CD4-positive, alpha-beta T cell treated with Interleukin-6 at 100 ng/mL for 8 hours (primary cell): ENCODE data around the gene GMDS.

Experiments
- DNase-seq: peaks from one replicate; pipeline ENCODE4 v3.0.0-alpha.2; 2020; ENCODE audit warnings: mixed read lengths, low spot score

GMDS gene

GRCh38 chr6:1832844-1833787, 412.3 kb downstream of the GMDS start:
- no peak for DNase-seq

- no peak for DNase-seq
These were observed 413.0 kb downstream of the GMDS start for GRCh38 chr6:1832358-1832757.

DNA sequence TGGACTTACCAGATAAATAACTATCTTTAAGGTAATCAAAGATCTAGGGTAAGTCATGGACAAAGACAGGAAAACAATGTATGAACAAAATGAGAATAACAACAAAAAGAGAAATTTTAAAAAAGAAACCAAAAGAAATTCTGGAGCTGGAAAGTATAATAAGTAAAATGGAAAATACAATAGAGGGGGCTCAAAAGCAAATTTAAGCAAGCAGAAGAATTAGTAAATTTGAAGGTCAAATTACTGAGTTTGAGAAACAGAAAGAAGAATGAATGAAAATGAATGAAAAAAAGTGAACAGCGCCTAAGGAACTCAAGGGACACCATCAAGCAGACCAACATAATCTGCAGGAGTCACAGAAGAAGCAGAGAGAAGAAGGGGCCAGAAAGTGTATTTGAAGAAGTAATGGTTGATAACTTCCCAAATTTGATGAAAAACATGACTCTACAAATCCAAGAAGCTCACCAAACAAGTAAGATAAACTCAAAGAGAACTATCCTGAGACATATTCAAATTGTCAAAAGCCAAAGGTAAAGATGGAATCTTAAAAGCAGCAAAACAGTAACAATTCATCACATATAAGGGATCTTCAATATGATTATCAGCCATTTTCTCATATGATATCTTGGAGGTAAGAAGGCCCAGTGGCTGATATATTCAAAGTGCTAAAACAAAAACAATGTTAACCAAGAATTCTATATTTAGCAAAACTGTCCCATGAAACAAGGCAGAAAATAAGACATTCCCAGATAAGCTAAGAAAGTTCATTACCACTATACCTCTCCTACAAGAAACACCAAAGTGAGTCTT, 417.2 kb downstream of the GMDS start:
- no peak for DNase-seq

DNA sequence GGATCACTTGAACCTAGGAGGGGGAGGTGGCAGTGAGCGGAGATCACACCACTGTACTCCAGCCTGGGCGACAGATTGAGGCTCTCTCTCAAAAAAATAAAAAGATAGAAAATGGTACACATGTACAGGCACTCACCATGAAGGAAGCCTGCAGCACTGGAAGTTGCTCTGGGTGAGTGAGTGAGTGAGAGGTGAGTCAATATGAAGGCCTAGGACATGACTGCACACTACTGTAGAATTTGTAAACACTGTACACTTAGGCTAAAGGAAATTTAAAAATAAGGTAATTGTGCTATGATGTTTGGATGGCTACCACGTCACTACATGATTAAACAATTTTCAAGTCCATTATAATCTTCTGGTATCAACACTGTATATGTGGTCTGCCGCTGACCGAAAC, 419.5 kb downstream of the GMDS start:
- no peak for DNase-seq

GRCh38 chr6:1825277-1825676, 420.1 kb downstream of the GMDS start:
- DNase-seq, result no peak

DNA sequence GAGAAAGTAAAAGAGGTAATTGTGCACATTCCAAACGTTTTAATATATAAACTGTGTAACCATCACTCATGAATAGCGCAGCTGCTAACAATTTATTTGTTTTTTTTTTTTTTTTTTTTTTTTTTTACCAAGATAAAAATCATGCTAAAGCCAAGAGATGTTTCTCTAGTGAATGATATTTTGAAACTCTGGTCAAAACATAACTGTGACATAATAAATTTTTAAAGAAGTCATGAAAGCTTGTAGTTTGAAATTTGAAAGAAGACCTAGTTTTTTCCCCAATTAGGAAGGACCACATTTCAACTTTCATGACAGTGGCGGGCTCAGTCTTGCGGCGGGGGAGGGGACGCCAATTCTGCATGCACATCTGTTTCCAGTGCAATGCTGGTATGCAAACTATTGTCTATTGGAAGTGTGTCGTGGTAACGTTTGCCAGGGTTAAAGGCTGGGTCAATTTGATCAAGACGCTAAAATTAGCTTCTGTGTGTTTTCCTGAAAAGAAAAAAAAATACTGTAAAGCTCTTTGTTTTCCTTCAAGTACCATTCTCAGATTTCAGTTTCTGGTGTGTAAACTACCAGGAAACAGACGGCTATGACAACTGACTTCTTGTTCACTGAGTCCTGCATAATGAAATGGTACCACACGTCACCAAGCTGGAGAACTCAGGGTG, 423.8 kb downstream of the GMDS start:
- no peak for DNase-seq

- DNase-seq, result no peak
These were observed 424.3 kb downstream of the GMDS start for GRCh38 chr6:1821164-1821512.

DNA sequence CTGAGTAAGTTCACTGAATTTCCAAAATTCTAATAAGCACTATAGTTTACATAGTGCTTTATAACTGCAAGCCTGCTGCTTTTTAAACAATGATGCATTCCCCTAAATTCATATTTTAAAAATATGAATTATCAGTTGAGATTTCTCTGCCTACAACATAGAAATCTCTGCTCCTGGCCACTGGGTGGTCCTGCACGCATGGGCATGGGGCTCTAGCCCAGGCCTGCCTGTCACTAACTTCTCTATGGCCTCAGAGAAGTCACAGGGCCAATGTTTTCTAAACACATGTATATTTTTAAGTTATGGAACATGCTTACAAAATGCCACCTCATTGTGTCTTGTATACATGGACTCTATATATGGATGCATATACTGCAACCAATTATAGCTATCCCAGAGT, 424.7 kb downstream of the GMDS start:
- DNase-seq, result no peak

DNA sequence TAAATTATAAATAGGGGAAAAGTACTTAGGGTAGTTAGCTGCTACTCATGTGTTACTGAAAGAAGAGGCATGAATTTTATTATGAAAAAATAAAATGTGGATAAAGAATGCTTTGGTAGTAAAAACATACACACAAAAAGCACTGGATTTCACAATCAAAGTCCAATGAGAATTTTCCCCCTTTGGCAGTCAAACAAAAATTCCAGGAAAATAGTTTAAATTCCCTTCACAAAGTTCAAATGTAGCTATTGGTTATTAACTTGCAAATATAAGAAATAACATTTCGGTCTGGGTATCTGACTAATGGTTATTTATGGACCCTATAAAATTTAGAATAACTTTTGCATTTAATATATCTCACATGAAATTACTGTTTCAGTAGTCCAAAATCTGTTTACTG, 425.2 kb downstream of the GMDS start:
- DNase-seq, result no peak

GRCh38 chr6:1819007-1819406, 426.4 kb downstream of the GMDS start:
- no peak for DNase-seq

DNA sequence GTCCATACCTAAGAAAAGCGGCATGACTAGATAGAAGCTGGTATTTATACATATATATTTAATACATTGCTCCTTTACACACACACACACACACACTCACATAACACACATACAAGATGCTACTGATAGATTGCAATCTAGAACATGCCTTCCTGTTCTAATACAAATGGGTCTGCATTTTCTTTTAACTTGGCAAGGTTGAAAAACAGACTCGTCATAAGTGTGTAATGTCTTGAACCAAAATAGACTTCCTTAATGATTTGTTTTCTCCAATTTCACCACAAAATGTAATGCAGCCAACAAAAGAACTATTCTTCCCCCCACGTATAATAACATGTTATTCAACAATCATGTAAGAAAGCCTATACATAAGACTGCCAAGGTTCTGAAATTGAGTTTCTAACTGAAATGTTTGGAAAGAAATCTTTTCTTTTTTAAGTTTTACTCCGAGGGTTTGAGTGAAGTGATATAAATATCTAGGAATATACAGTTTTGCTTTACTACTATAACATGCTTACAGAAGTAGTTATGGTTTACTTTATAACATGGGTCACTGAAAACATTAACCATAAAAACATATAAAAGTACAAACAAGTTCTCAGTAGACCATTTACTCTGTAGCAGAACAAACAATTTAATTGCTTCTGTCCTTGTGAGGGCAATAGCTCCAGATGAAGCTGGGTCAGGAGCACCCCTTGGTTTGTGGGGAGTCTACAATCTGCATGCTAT, 428.2 kb downstream of the GMDS start:
- DNase-seq, result no peak

- no peak for DNase-seq
These were observed 429.5 kb downstream of the GMDS start for GRCh38 chr6:1815827-1816452.

GRCh38 chr6:1814279-1814678, 431.1 kb downstream of the GMDS start:
- no peak for DNase-seq

DNA sequence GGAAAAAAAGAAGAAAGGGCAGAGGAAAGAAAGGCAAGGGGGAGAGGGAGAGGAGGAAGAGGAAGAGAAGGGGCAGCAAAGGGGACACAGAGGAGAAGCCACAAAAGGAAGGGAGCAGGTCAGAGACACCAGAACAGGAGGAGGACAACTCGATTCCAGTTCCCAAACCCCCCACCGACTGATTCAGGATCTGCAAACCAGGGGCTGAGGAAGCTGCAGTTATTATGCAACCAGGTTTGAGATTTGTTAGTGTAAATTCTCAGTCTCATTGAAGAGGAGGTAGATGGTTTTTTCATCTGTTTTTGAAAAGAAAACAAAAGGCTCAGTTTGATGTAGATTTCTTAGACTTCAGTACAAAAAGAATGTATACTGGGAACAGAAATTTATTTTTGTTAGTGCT, 432.9 kb downstream of the GMDS start:
- DNase-seq, result no peak

- no peak for DNase-seq
These were observed 433.4 kb downstream of the GMDS start for GRCh38 chr6:1812034-1812433.

GRCh38 chr6:1810880-1811279, 434.5 kb downstream of the GMDS start:
- no peak for DNase-seq

- no peak for DNase-seq
These were observed 436.0 kb downstream of the GMDS start for GRCh38 chr6:1809291-1809988.

- no peak for DNase-seq
These were observed 438.5 kb downstream of the GMDS start for GRCh38 chr6:1806935-1807334.

- no peak for DNase-seq
These were observed 442.7 kb downstream of the GMDS start for GRCh38 chr6:1802491-1803395.

DNA sequence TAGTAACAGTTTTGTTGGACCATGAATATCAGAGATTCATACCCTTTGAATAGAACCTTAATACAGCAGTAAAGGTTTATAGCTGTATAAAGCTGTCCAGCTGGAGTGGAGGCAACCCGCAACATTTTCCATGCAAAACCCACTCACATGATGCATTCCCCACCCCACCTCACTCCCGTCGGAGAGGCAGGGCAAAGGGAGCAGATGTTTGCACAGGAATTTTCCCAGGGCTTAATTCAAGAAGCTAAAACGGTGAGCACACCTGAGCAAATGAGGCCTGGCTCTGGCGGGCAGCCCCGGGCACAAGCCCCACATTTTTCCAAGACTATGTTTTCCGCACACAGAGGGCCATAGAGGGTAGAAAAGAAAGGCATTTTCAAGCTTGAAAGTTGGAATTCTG, 444.0 kb downstream of the GMDS start:
- no peak for DNase-seq
